ENCODE results near the gene DPYD.

DPYD gene

DNA sequence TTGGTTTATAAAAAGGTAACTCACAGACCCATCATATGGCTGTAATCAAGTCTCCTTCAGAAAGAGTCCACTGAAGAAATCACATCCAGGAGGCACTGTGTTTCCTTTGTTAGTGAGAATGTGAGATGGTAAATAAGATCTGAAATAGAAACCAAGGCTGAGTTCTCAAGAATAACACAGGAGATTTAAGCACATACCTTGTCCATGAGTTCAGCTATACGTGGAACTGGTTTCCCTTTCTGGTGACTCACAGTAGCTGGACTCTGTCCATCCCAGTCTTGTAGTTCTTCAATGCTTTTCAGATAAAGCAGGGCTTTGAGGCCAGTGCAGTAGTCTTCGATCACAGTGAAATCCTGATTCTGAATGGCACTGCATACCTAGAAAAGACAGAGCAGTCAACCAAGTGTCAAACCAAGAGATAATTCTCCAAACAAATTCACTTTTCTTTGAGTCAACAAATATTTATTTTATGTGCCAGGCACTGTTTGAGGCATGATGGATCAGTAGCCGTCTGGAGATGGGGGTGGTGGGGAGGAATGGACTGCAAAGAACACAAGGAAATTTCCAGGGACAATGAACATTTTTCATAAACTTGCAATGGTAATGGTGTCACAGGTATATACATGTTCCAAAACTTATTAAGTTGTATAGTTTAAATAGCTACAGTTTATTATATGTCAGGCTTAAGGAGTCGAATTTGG lies 727.8 kb downstream of the DPYD start:
- FAIRE-seq = no peak
- no peak for DNase-seq (ENCODE audit: insufficient read length, low spot score)
- TF ChIP-seq POLR2A (IDR thresholded peaks at IDR 0.05; ENCODE audit: low read depth, low read length) = no peak
- no peak for TF ChIP-seq POLR2AphosphoS5 (IDR thresholded peaks at IDR 0.05; ENCODE audit: low read depth, low read length)
- TF ChIP-seq PAX5 (IDR thresholded peaks at IDR 0.05; ENCODE audit: insufficient read depth, low read length, severe bottlenecking) = no peak

GRCh38 chr1:97190326-97190725 lies 730.5 kb downstream of the DPYD start:
- TF ChIP-seq POLR2AphosphoS5 (IDR thresholded peaks at IDR 0.05; ENCODE audit: low read depth, low read length) = no peak
- TF ChIP-seq POU2F2 (IDR thresholded peaks at IDR 0.05; ENCODE audit: low read depth, low read length) = no peak
- TF ChIP-seq POLR2A (IDR thresholded peaks at IDR 0.05; ENCODE audit: low read depth, low read length) = no peak
- TF ChIP-seq TAF1 (IDR thresholded peaks at IDR 0.05; ENCODE audit: low read depth, low read length) = no peak
- TF ChIP-seq PAX5 (IDR thresholded peaks at IDR 0.05; ENCODE audit: insufficient read depth, low read length, severe bottlenecking) = no peak
- no peak for TF ChIP-seq SPI1 (IDR thresholded peaks at IDR 0.05; ENCODE audit: low read depth, low read length)
- no peak for FAIRE-seq
- DNase-seq (ENCODE audit: insufficient read length, low spot score) = no peak

DNA sequence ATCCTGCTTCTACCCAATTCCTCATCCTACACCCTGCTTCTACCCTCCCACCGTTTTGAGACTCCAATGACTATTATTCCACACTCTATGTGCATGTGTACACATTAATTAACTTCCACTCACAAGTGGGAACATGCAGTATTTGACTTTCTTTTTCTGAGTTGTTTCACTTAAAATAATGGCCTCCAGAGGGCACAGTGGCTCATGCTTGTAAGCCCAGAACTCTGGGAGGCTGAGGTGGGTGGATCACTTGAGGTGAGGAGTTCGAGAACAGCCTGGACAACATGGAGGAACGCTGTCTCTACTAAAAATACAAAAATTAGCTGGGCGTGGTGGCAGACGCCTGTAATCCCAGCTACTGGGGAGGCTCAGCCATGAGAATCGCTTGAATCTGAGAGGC lies 734.5 kb downstream of the DPYD start:
- TF ChIP-seq TAF1 (IDR thresholded peaks at IDR 0.05; ENCODE audit: low read depth, low read length) (no peak), POU2F2 (IDR thresholded peaks at IDR 0.05; ENCODE audit: low read depth, low read length) (no peak), PAX5 (IDR thresholded peaks at IDR 0.05; ENCODE audit: insufficient read depth, low read length, severe bottlenecking) (no peak), SPI1 (IDR thresholded peaks at IDR 0.05; ENCODE audit: low read depth, low read length) (no peak), POLR2A (IDR thresholded peaks at IDR 0.05; ENCODE audit: low read depth, low read length) (no peak), POLR2AphosphoS5 (IDR thresholded peaks at IDR 0.05; ENCODE audit: low read depth, low read length) (no peak)
- DNase-seq (ENCODE audit: insufficient read length, low spot score) = no peak
- FAIRE-seq = no peak

GRCh38 chr1:97174039-97174704 lies 746.7 kb downstream of the DPYD start:
- no peak for TF ChIP-seq TAF1 (IDR thresholded peaks at IDR 0.05; ENCODE audit: low read depth, low read length)
- TF ChIP-seq POLR2AphosphoS5 (IDR thresholded peaks at IDR 0.05; ENCODE audit: low read depth, low read length) = no peak
- no peak for TF ChIP-seq POLR2A (IDR thresholded peaks at IDR 0.05; ENCODE audit: low read depth, low read length)
- no peak for TF ChIP-seq PAX5 (IDR thresholded peaks at IDR 0.05; ENCODE audit: insufficient read depth, low read length, severe bottlenecking)
- TF ChIP-seq POU2F2 (IDR thresholded peaks at IDR 0.05; ENCODE audit: low read depth, low read length) = no peak
- TF ChIP-seq SPI1 (IDR thresholded peaks at IDR 0.05; ENCODE audit: low read depth, low read length) = no peak
- DNase-seq (ENCODE audit: insufficient read length, low spot score) = no peak
- no peak for FAIRE-seq

DNA sequence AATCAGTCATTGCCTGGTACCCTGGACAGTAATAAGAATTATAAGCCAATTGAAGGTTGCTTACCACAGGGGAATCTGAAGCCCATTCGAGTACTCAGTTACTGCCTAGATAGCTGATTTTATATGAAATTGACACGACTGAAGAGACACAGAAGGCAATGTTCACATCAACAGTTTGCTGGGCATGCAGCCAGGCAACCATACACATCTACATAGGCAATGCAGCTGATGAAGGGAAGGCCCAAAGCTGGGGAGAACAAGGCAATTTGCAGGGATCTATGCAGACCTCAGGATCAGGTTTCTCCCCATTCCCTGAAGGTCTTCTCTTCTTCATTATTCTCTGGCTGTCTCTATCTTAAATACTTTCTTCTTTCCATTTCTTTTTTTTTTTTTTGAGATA lies 750.5 kb downstream of the DPYD start:
- DNase-seq (ENCODE audit: insufficient read length, low spot score) = no peak
- TF ChIP-seq SPI1 (IDR thresholded peaks at IDR 0.05; ENCODE audit: low read depth, low read length) (no peak), TAF1 (IDR thresholded peaks at IDR 0.05; ENCODE audit: low read depth, low read length) (no peak), POLR2A (IDR thresholded peaks at IDR 0.05; ENCODE audit: low read depth, low read length) (no peak), PAX5 (IDR thresholded peaks at IDR 0.05; ENCODE audit: insufficient read depth, low read length, severe bottlenecking) (no peak)
- FAIRE-seq = no peak

GRCh38 chr1:97168056-97168455 lies 752.8 kb downstream of the DPYD start:
- no peak for TF ChIP-seq POLR2AphosphoS5 (IDR thresholded peaks at IDR 0.05; ENCODE audit: low read depth, low read length)
- no peak for TF ChIP-seq TAF1 (IDR thresholded peaks at IDR 0.05; ENCODE audit: low read depth, low read length)
- TF ChIP-seq POU2F2 (IDR thresholded peaks at IDR 0.05; ENCODE audit: low read depth, low read length) = no peak
- TF ChIP-seq SPI1 (IDR thresholded peaks at IDR 0.05; ENCODE audit: low read depth, low read length) = no peak
- TF ChIP-seq POLR2A (IDR thresholded peaks at IDR 0.05; ENCODE audit: low read depth, low read length) = no peak
- no peak for TF ChIP-seq PAX5 (IDR thresholded peaks at IDR 0.05; ENCODE audit: insufficient read depth, low read length, severe bottlenecking)
- no peak for FAIRE-seq
- no peak for DNase-seq (ENCODE audit: insufficient read length, low spot score)

GRCh38 chr1:97167246-97167645 lies 753.6 kb downstream of the DPYD start:
- DNase-seq (ENCODE audit: insufficient read length, low spot score) (no peak), FAIRE-seq (no peak)
- no peak for TF ChIP-seq SPI1 (IDR thresholded peaks at IDR 0.05; ENCODE audit: low read depth, low read length)
- no peak for TF ChIP-seq POLR2A (IDR thresholded peaks at IDR 0.05; ENCODE audit: low read depth, low read length)
- TF ChIP-seq POU2F2 (IDR thresholded peaks at IDR 0.05; ENCODE audit: low read depth, low read length) = no peak
- TF ChIP-seq POLR2AphosphoS5 (IDR thresholded peaks at IDR 0.05; ENCODE audit: low read depth, low read length) = no peak
- no peak for TF ChIP-seq TAF1 (IDR thresholded peaks at IDR 0.05; ENCODE audit: low read depth, low read length)
- no peak for TF ChIP-seq PAX5 (IDR thresholded peaks at IDR 0.05; ENCODE audit: insufficient read depth, low read length, severe bottlenecking)

DNA sequence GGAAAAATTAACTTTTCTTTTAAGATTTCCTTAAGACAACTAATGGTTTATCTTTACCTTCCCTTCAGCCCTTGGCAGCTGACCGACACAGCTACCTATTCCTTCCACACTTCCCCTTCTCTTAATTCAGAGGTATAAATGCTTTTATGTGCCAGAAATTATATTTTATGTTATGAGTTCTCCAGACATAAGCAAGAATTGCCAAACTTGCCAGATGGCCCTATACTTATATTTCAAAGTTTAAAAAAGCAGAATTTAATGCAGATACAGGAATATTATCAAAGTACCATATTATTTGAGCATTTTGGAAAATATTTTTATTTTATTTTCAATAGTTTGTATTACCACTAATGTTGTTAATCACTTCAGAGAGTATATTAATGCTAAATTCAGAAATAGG lies 754.2 kb downstream of the DPYD start:
- FAIRE-seq (no peak), DNase-seq (ENCODE audit: insufficient read length, low spot score) (no peak)
- TF ChIP-seq POU2F2 (IDR thresholded peaks at IDR 0.05; ENCODE audit: low read depth, low read length) (no peak), POLR2AphosphoS5 (IDR thresholded peaks at IDR 0.05; ENCODE audit: low read depth, low read length) (no peak), TAF1 (IDR thresholded peaks at IDR 0.05; ENCODE audit: low read depth, low read length) (no peak), SPI1 (IDR thresholded peaks at IDR 0.05; ENCODE audit: low read depth, low read length) (no peak), POLR2A (IDR thresholded peaks at IDR 0.05; ENCODE audit: low read depth, low read length) (no peak), PAX5 (IDR thresholded peaks at IDR 0.05; ENCODE audit: insufficient read depth, low read length, severe bottlenecking) (no peak)

- no peak for FAIRE-seq
- no peak for DNase-seq (ENCODE audit: insufficient read length, low spot score)
- TF ChIP-seq POLR2A (IDR thresholded peaks at IDR 0.05; ENCODE audit: low read depth, low read length) = no peak
- peak; percentile 92 for TF ChIP-seq SPI1 (IDR thresholded peaks at IDR 0.05; ENCODE audit: low read depth, low read length)
Measured at GRCh38 chr1:97164276-97164639, 756.6 kb downstream of the DPYD start.
